A549 (cell line): ENCODE data around the gene ZNF536.

ENCODE experiments used
- CTCF ChIP-seq: fragments of >200 bp; sonication (Bioruptor Twin); formaldehyde crosslinking; IDR thresholded peaks from 3 replicates; pipeline ENCODE4 v1.5.1; 2016
- E2F6 ChIP-seq: IDR thresholded peaks from 2 replicates; pipeline ENCODE4 v1.6.1; 2012; ENCODE audit warnings: low read depth, borderline replicate concordance
- JUN ChIP-seq, 2 experiments: fragments of >200 bp; sonication (Bioruptor Twin); formaldehyde crosslinking; IDR thresholded peaks; 2 replicates in 1 of 2; 3 replicates in 1 of 2; pipeline ENCODE4 v1.6.1; 2016 to 2017
- JUNB ChIP-seq: fragments of >200 bp; sonication (Bioruptor Twin); formaldehyde crosslinking; IDR thresholded peaks from 2 replicates; pipeline ENCODE4 v1.6.1; 2016
- NPAS2 ChIP-seq: fragments of 250-450 bp; sonication (Bioruptor Pico); IDR thresholded peaks from 2 replicates; pipeline ENCODE4 v1.8.0; 2022; ENCODE audit warnings: mild to moderate bottlenecking, moderate library complexity, borderline replicate concordance
- PBX3 ChIP-seq: IDR thresholded peaks from 2 replicates; pipeline ENCODE4 v1.6.1; 2012
- REST ChIP-seq: fragments of 200-600 bp; sonication (generic); IDR thresholded peaks from 2 replicates; pipeline ENCODE4 v1.6.1; 2016; ENCODE audit warnings: antibody characterized with exemption, mild to moderate bottlenecking, moderate library complexity
- ZSCAN20 ChIP-seq: fragments of 250-450 bp; sonication (Bioruptor Pico); IDR thresholded peaks from 2 replicates; pipeline ENCODE4 v1.8.0; 2022; ENCODE audit warnings: mild to moderate bottlenecking, moderate library complexity

GRCh38 chr19:30334841-30335240, 37.3 kb upstream of the ZNF536 start:
- no peak for TF ChIP-seq REST
- TF ChIP-seq JUN (IDR thresholded peaks at IDR 0.05): no peak
- TF ChIP-seq NPAS2 (CRISPR knock-in tag): no peak
- TF ChIP-seq CTCF: no peak
- TF ChIP-seq JUNB: no peak
- TF ChIP-seq PBX3: no peak
- TF ChIP-seq E2F6: no peak
- no peak for TF ChIP-seq ZSCAN20
